ENCODE measurements around the gene PIGP. TPM values are rescaled to one million over a fixed set of nuclear protein-coding genes. Genes with fewer than 3 reads are reported as not detected.

The PIGP gene
- total and polyA plus RNA-seq, 2 of the 13 experiments (the other 11 are each of a cell fraction or from before 2014, with no cell fraction given), result 14.8 to 33.4 TPM

DNA sequence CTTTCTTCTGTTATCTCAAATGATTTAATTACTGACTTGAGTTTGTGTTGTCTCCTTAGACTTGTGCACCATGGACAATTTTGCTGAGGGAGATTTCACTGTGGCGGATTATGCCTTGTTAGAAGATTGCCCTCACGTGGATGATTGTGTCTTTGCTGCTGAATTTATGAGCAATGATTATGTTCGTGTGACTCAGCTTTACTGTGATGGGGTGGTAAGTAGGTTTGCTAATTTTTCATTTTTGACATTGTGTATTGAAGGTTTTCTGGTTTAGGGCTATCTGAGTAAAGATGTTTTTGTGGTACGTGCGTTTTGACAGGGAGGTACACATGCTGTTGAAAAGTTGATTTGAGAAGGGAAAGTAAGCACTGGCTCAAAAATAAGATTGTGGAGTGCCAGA is 14.3 kb upstream of the PIGP start:
- in situ Hi-C loops (cut with HindIII; ENCODE audit: extremely low pct_ligation_motif_present, low pct_unique_long_range_greater_than_20kb) (no loop called here), intact Hi-C loops (cut with micrococcal nuclease; ENCODE audit: unreplicated experiment) (no loop called here)
- Histone ChIP-seq H4K20me1 (ENCODE audit: insufficient read depth, low read length) (peaks cover 52% of the 10 kb centered on the region), H3K79me2 (ENCODE audit: insufficient read depth, low read length) (peaks cover 87% of the 10 kb centered on the region), H3K9me3 (ENCODE audit: low read length) (no peaks in the 10 kb centered on the region), H3K4me1 (ENCODE audit: insufficient read depth, low read length) (peaks cover 32% of the 10 kb centered on the region), H3K36me3 (replicated peaks in 1 of 2; ENCODE audit: control insufficient read depth in 1 of 2, insufficient read depth in 2 of 2, low read length in 2 of 2) (peaks cover 4 to 31% of the 10 kb centered on the region in 2 experiments), H3K9ac (ENCODE audit: insufficient read depth, low read depth, low read length) (no peak overlapping the region), H3K27me3 (ENCODE audit: control insufficient read depth in 1 of 2, insufficient read depth in 2 of 2, low read length in 2 of 2) (no peaks in the 10 kb centered on the region; a peak in 1 of 5 replicates), H3K4me2 (ENCODE audit: low read depth, low read length) (no peak overlapping the region), H2AFZ (ENCODE audit: low read length) (no peak overlapping the region), H3K4me3 (replicated peaks in 1 of 3; ENCODE audit: insufficient read depth in 1 of 3, low read depth in 2 of 3, low read length in 3 of 3) (no peak overlapping the region), H3K27ac (ENCODE audit: extremely low read length, insufficient read depth, low read length) (no peak overlapping the region)
- ChIA-PET POLR2A (no interaction called here), CTCF (ENCODE audit: low intra/inter-chr PET ratio, low total read pairs) (interaction anchor here (1.5 kb wide), 1 partner anchor 110 kb away, joined by 7 read pairs; no protein-coding TSS in a partner anchor)
- WGBS (ENCODE audit: low lambda C conversion rate), result 89% methylated on average over 5 of the region's 5 CpGs
- DNase-seq (ENCODE audit: low spot score) (no peak), FAIRE-seq (no peak), ATAC-seq (no peak)
- TF ChIP-seq RFX3 (CRISPR knock-in tag; IDR thresholded peaks at IDR 0.05) (no peak), MAFF (IDR thresholded peaks at IDR 0.05; ENCODE audit: low read depth, low read length) (no peak), SMC3 (IDR thresholded peaks at IDR 0.05; ENCODE audit: low read length) (peak; percentile 6; the same call in 1 of the 2 replicates), SETDB1 (CRISPR knock-in tag; IDR thresholded peaks at IDR 0.05; ENCODE audit: borderline replicate concordance) (no peak), MBNL3 (CRISPR knock-in tag; conservative IDR thresholded peaks at IDR 0.05) (no peak), ELF1 (CRISPR knock-in tag; IDR thresholded peaks at IDR 0.05) (no peak), STAG1 (CRISPR knock-in tag; IDR thresholded peaks at IDR 0.05) (0 out of 2 replicates have a peak, but pooled peaks have one; percentile 22), DPF2 (CRISPR knock-in tag; IDR thresholded peaks at IDR 0.05; ENCODE audit: borderline replicate concordance, low read depth) (no peak), SYNCRIP (IDR thresholded peaks at IDR 0.05; ENCODE audit: insufficient read depth, low read depth, low read length) (no peak), RFX5 (IDR thresholded peaks at IDR 0.05; ENCODE audit: low read depth, low read length) (no peak)
- TF ChIP-seq, protein P1, sequence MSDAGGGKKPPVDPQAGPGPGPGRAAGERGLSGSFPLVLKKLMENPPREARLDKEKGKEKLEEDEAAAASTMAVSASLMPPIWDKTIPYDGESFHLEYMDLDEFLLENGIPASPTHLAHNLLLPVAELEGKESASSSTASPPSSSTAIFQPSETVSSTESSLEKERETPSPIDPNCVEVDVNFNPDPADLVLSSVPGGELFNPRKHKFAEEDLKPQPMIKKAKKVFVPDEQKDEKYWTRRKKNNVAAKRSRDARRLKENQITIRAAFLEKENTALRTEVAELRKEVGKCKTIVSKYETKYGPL (CRISPR knock-in tag; IDR thresholded peaks at IDR 0.05), result no peak
- TF ChIP-seq, protein P2, sequence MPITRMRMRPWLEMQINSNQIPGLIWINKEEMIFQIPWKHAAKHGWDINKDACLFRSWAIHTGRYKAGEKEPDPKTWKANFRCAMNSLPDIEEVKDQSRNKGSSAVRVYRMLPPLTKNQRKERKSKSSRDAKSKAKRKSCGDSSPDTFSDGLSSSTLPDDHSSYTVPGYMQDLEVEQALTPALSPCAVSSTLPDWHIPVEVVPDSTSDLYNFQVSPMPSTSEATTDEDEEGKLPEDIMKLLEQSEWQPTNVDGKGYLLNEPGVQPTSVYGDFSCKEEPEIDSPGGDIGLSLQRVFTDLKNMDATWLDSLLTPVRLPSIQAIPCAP (CRISPR knock-in tag; IDR thresholded peaks at IDR 0.05; ENCODE audit: low read depth), result no peak
- TF ChIP-seq, protein P3, sequence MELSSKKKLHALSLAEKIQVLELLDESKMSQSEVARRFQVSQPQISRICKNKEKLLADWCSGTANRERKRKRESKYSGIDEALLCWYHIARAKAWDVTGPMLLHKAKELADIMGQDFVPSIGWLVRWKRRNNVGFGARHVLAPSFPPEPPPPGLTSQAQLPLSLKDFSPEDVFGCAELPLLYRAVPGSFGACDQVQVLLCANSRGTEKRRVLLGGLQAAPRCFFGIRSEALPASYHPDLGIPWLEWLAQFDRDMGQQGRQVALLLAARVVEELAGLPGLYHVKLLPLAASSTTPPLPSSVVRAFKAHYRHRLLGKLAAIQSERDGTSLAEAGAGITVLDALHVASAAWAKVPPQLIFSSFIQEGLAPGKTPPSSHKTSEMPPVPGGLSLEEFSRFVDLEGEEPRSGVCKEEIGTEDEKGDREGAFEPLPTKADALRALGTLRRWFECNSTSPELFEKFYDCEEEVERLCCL (CRISPR knock-in tag; IDR thresholded peaks at IDR 0.05; ENCODE audit: borderline replicate concordance), result no peak
- no TSS peak for BruUV-seq (replicated peaks)
